H9 (cell line): ENCODE measurements around the gene LIMK2. TPM values are rescaled to one million over a fixed set of nuclear protein-coding genes. Genes with fewer than 3 reads are reported as not detected.
A peak's percentile ranks its signal among the peaks of the same experiment; 100 is the strongest.
"Not testable (repeated sequence)": the region's sequence is repeated elsewhere in the genome, so short reads cannot be mapped to it uniquely, and the experiment has no call there.

Experiments used
- DNase-seq: peaks from one replicate; pipeline ENCODE4 v3.0.0-alpha.2; 2017
- H2AFZ ChIP-seq: one replicate; pipeline ENCODE4 v1.6.1; 2013; ENCODE audit warnings: mild to moderate bottlenecking, low read length, control low read depth, moderate library complexity
- H2AK5ac ChIP-seq: 2 replicates; pipeline ENCODE4 v1.6.1; 2013; ENCODE audit warnings: low read length, control low read depth, mixed read lengths; ENCODE audit not compliant: insufficient read length
- H2BK120ac ChIP-seq: one replicate; pipeline ENCODE4 v1.6.1; 2013; ENCODE audit warnings: low read depth, mild to moderate bottlenecking, low read length, control low read depth, inconsistent platforms; ENCODE audit not compliant: poor library complexity, severe bottlenecking
- H2BK12ac ChIP-seq: 2 replicates; pipeline ENCODE4 v1.6.1; 2013; ENCODE audit warnings: low read length, control low read depth, mixed read lengths, low read depth; ENCODE audit not compliant: insufficient read length
- H2BK15ac ChIP-seq: 2 replicates; pipeline ENCODE4 v1.6.1; 2013; ENCODE audit warnings: low read depth, low read length, control low read depth
- H2BK20ac ChIP-seq: one replicate; pipeline ENCODE4 v1.6.1; 2013; ENCODE audit warnings: low read depth, mild to moderate bottlenecking, low read length, control low read depth, inconsistent platforms; ENCODE audit not compliant: poor library complexity, severe bottlenecking
- H2BK5ac ChIP-seq: 2 replicates; pipeline ENCODE4 v1.6.1; 2013; ENCODE audit warnings: low read length, control low read depth, mixed read lengths; ENCODE audit not compliant: insufficient read length
- H3K14ac ChIP-seq: 2 replicates; pipeline ENCODE4 v1.6.1; 2013; ENCODE audit warnings: low read length, control low read depth; ENCODE audit not compliant: insufficient read depth
- H3K18ac ChIP-seq: 2 replicates; pipeline ENCODE4 v1.6.1; 2013; ENCODE audit warnings: low read depth, mild to moderate bottlenecking, mixed read lengths, low read length, control low read depth; ENCODE audit not compliant: insufficient read length
- H3K23ac ChIP-seq: 2 replicates; pipeline ENCODE4 v1.6.1; 2013; ENCODE audit warnings: low read length, control low read depth, mixed read lengths, low read depth; ENCODE audit not compliant: insufficient read length
- H3K23me2 ChIP-seq: 2 replicates; pipeline ENCODE4 v1.6.1; 2013; ENCODE audit warnings: low read depth, mild to moderate bottlenecking, mixed read lengths, low read length, control low read depth; ENCODE audit not compliant: insufficient read length, poor library complexity, severe bottlenecking
- H3K27ac ChIP-seq: 2 replicates; pipeline ENCODE4 v1.5.1; 2013; ENCODE audit warnings: low read length, control low read depth, mixed read lengths, low read depth; ENCODE audit not compliant: insufficient read length
- H3K27me3 ChIP-seq: 2 replicates; pipeline ENCODE4 v1.6.1; 2013; ENCODE audit warnings: low read length, control low read depth, inconsistent platforms; ENCODE audit not compliant: insufficient read depth
- H3K4ac ChIP-seq: 2 replicates; pipeline ENCODE4 v1.6.1; 2013; ENCODE audit warnings: low read depth, mild to moderate bottlenecking, control low read depth, inconsistent platforms, low read length, moderate library complexity
- H3K4me1 ChIP-seq: 2 replicates; pipeline ENCODE4 v1.6.1; 2013; ENCODE audit warnings: low read length, control low read depth, inconsistent platforms; ENCODE audit not compliant: insufficient read depth
- H3K4me2 ChIP-seq: 2 replicates; pipeline ENCODE4 v1.6.1; 2013; ENCODE audit warnings: low read length, control low read depth, mixed read lengths; ENCODE audit not compliant: insufficient read length, insufficient read depth
- H3K56ac ChIP-seq: 2 replicates; pipeline ENCODE4 v1.6.1; 2013; ENCODE audit warnings: low read depth, mild to moderate bottlenecking, mixed read lengths, low read length, control low read depth; ENCODE audit not compliant: insufficient read length
- H3K79me1 ChIP-seq: 2 replicates; pipeline ENCODE4 v1.6.1; 2013; ENCODE audit warnings: low read depth, mild to moderate bottlenecking, moderate library complexity, low read length, control low read depth, inconsistent platforms; ENCODE audit not compliant: insufficient read depth, poor library complexity, severe bottlenecking
- H3K79me2 ChIP-seq: 2 replicates; pipeline ENCODE4 v1.6.1; 2013; ENCODE audit warnings: low read length, control low read depth, inconsistent platforms; ENCODE audit not compliant: insufficient read depth
- H3K9ac ChIP-seq: 2 replicates; pipeline ENCODE4 v1.6.1; 2013; ENCODE audit warnings: low read length, control low read depth, mixed read lengths; ENCODE audit not compliant: insufficient read length; ENCODE audit errors: extremely low read depth
- H3K9me3 ChIP-seq: one replicate; pipeline ENCODE4 v1.6.1; 2013; ENCODE audit warnings: low read depth, low read length, inconsistent platforms; ENCODE audit not compliant: control insufficient read depth
- H3T11ph ChIP-seq: one replicate; pipeline ENCODE4 v1.6.1; 2013; ENCODE audit warnings: mild to moderate bottlenecking, low read length, control low read depth, inconsistent platforms
- H4K20me1 ChIP-seq: one replicate; pipeline ENCODE4 v1.6.1; 2013; ENCODE audit not compliant: control insufficient read depth, insufficient read length, insufficient read depth
- H4K5ac ChIP-seq: 2 replicates; pipeline ENCODE4 v1.6.1; 2013; ENCODE audit warnings: low read depth, mild to moderate bottlenecking, mixed read lengths, low read length, control low read depth; ENCODE audit not compliant: insufficient read length
- H4K8ac ChIP-seq: replicated peaks from 2 replicates; pipeline ENCODE4 v1.6.1; 2013; ENCODE audit warnings: low read length, control low read depth, mixed read lengths, low read depth; ENCODE audit not compliant: insufficient read length
- H4K91ac ChIP-seq: 2 replicates; pipeline ENCODE4 v1.6.1; 2013; ENCODE audit warnings: low read depth, mild to moderate bottlenecking, moderate library complexity, mixed read lengths, low read length, control low read depth; ENCODE audit not compliant: insufficient read length
- H3K27ac Mint-ChIP-seq, 3 experiments: 2 replicates in 2 of 3; 3 replicates in 1 of 3; pipeline ENCODE4 v1.8.0; 2020 to 2021; ENCODE audit warnings: mixed read lengths in 3 of 3, mild to moderate bottlenecking in 1 of 3, moderate library complexity in 1 of 3
- H3K27me3 Mint-ChIP-seq: 2 replicates; pipeline ENCODE4 v1.8.0; 2021; ENCODE audit warnings: low read depth, mild to moderate bottlenecking, moderate library complexity, mixed read lengths
- H3K36me3 Mint-ChIP-seq, 3 experiments: 2 replicates in 2 of 3; 3 replicates in 1 of 3; pipeline ENCODE4 v1.8.0; 2020 to 2021; ENCODE audit warnings: low read depth in 3 of 3, mixed read lengths in 3 of 3; ENCODE audit not compliant: insufficient read depth in 1 of 3
- H3K4me1 Mint-ChIP-seq, 2 experiments: 2 replicates each; pipeline ENCODE4 v1.8.0; 2020; ENCODE audit warnings: mixed read lengths in 2 of 2
- H3K4me3 Mint-ChIP-seq, 2 experiments: 2 replicates in 1 of 2; 3 replicates in 1 of 2; pipeline ENCODE4 v1.8.0; 2020 to 2021; ENCODE audit warnings: mild to moderate bottlenecking in 2 of 2, mixed read lengths in 2 of 2, moderate library complexity in 1 of 2
- H3K9me3 Mint-ChIP-seq, 2 experiments: 2 replicates in 1 of 2; 3 replicates in 1 of 2; pipeline ENCODE4 v1.8.0; 2020; ENCODE audit warnings: mild to moderate bottlenecking in 2 of 2, mixed read lengths in 2 of 2, moderate library complexity in 1 of 2
- WGBS: extraction: QIAGEN DNeasy Blood & Tissue Kit; methylation state at CpG from one replicate; pipeline ENCODE4 v1.1.7; 2013; ENCODE audit warnings: missing lambda C conversion rate, low lambda C conversion rate, mixed read lengths; ENCODE audit not compliant: insufficient read length; ENCODE audit errors: extremely low coverage; 5-methylcytosine and 5-hydroxymethylcytosine counted together
- total RNA-seq: library from RNA; stranded (reverse); gene quantifications from 2 replicates; pipeline ENCODE4 v1.2.1, GENCODE V29; 2021

LIMK2 gene
- total RNA-seq, 1 experiment from 2014 or later = 51.3 TPM

- not testable (repeated sequence) for H2BK15ac ChIP-seq, H3K4me1 ChIP-seq, H3K27ac ChIP-seq, H3K4ac ChIP-seq, H2BK12ac ChIP-seq, H3K23ac ChIP-seq, H3K9ac ChIP-seq, H3K27me3 Mint-ChIP-seq, H4K8ac ChIP-seq, H3K27ac Mint-ChIP-seq, H3K4me2 ChIP-seq, H2BK5ac ChIP-seq, H3T11ph ChIP-seq, H3K27me3 ChIP-seq, H3K4me3 Mint-ChIP-seq, H2BK20ac ChIP-seq, H3K9me3 ChIP-seq, H3K79me2 ChIP-seq, H3K9me3 Mint-ChIP-seq, H3K56ac ChIP-seq, H3K4me1 Mint-ChIP-seq, H2AK5ac ChIP-seq, H3K14ac ChIP-seq, H2BK120ac ChIP-seq, H4K20me1 ChIP-seq, DNase-seq, H4K5ac ChIP-seq, H4K91ac ChIP-seq, H3K79me1 ChIP-seq, H2AFZ ChIP-seq, H3K18ac ChIP-seq, H3K23me2 ChIP-seq
- no CpG with 5 or more reads among the region's 4 CpGs for WGBS
- peaks cover 3 to 13% (median 9%) of the 10 kb centered on the region in 3 experiments; a peak in 6 of 7 replicates for H3K36me3 Mint-ChIP-seq
These were observed 7.0 kb upstream of the LIMK2 start for GRCh38 chr22:31205059-31205458.

GRCh38 chr22:31206460-31206859, 5.6 kb upstream of the LIMK2 start:
- not testable (repeated sequence) for H4K91ac ChIP-seq, H3T11ph ChIP-seq, H4K8ac ChIP-seq, H2BK120ac ChIP-seq, H2AK5ac ChIP-seq, H2BK20ac ChIP-seq, H3K4me3 Mint-ChIP-seq, H4K20me1 ChIP-seq, H3K27me3 Mint-ChIP-seq, H3K27ac ChIP-seq, H3K79me2 ChIP-seq, H2BK15ac ChIP-seq, H4K5ac ChIP-seq, H3K18ac ChIP-seq, H3K56ac ChIP-seq, H2BK5ac ChIP-seq, H3K9me3 ChIP-seq, H3K79me1 ChIP-seq, H2AFZ ChIP-seq, H3K23ac ChIP-seq, H3K9me3 Mint-ChIP-seq, H3K4me1 ChIP-seq, H3K14ac ChIP-seq, H2BK12ac ChIP-seq, H3K9ac ChIP-seq, H3K4me2 ChIP-seq, H3K23me2 ChIP-seq, H3K4ac ChIP-seq, H3K4me1 Mint-ChIP-seq, DNase-seq, H3K27me3 ChIP-seq
- Mint-ChIP-seq H3K36me3 (peaks cover 3 to 13% (median 9%) of the 10 kb centered on the region in 3 experiments; a peak in 6 of 7 replicates), H3K27ac (0 out of 7 replicates have a peak overlapping the region, but pooled peaks of 1 of the 3 experiments have one; percentile 39)
- no CpG with 5 or more reads among the region's 3 CpGs for WGBS
